ENCODE measurements around the gene CYTH3. TPM values are rescaled to one million over a fixed set of nuclear protein-coding genes. Genes with fewer than 3 reads are reported as not detected.

The CYTH3 gene
- total and polyA plus RNA-seq, 3 donors from 2014 or later, result 49.3 to 82.2 (median 65.5) TPM

GRCh38 chr7:6277476-6277875 lies 5.1 kb upstream of the CYTH3 start:
- 75 to 84% methylated on average over 4 of the region's 4 CpGs for WGBS, 2 donors
- Histone ChIP-seq H3K9me3 (no peaks in the 10 kb centered on the region), H3K36me3 (ENCODE audit: low read depth, missing control alignments) (no peaks in the 10 kb centered on the region), H3K4me3 (no peak overlapping the region), H3K4me1 (peaks cover 9% of the 10 kb centered on the region), H3K27ac (no peak overlapping the region), H3K27me3 (no peaks in the 10 kb centered on the region)
- intact Hi-C loops (cut with DNase I; ENCODE audit: low total_unique reads), result no loop called here
- no peak for DNase-seq
- TF ChIP-seq CTCF (IDR thresholded peaks at IDR 0.05) (no peak), POLR2A (IDR thresholded peaks at IDR 0.05) (no peak)

GRCh38 chr7:6276911-6277408 lies 4.5 kb upstream of the CYTH3 start:
- intact Hi-C loops (cut with DNase I; ENCODE audit: low total_unique reads), result no loop called here
- no peaks in the 10 kb centered on the region for H3K9me3 ChIP-seq
- no peak overlapping the region for H3K4me3 ChIP-seq
- 64 to 74% methylated on average over 9 of the region's 9 CpGs for WGBS, 2 donors
- H3K27me3 ChIP-seq, result no peaks in the 10 kb centered on the region
- no peak overlapping the region for H3K27ac ChIP-seq
- H3K4me1 ChIP-seq, result peaks cover 9% of the 10 kb centered on the region
- no peaks in the 10 kb centered on the region for H3K36me3 ChIP-seq (ENCODE audit: low read depth, missing control alignments)
- no peak for DNase-seq
- no peak for TF ChIP-seq POLR2A (IDR thresholded peaks at IDR 0.05)
- no peak for TF ChIP-seq CTCF (IDR thresholded peaks at IDR 0.05)

GRCh38 chr7:6274743-6275142 lies 2.3 kb upstream of the CYTH3 start:
- Histone ChIP-seq H3K9me3 (no peaks in the 10 kb centered on the region), H3K27ac (no peak overlapping the region), H3K4me1 (peaks cover 19% of the 10 kb centered on the region), H3K4me3 (no peak overlapping the region), H3K36me3 (ENCODE audit: low read depth, missing control alignments) (no peaks in the 10 kb centered on the region), H3K27me3 (no peaks in the 10 kb centered on the region)
- WGBS, 2 donors, result 80 to 89% methylated on average over 2 of the region's 2 CpGs
- TF ChIP-seq CTCF (IDR thresholded peaks at IDR 0.05), result no peak
- no peak for TF ChIP-seq POLR2A (IDR thresholded peaks at IDR 0.05)
- no peak for DNase-seq
- intact Hi-C loops (cut with DNase I; ENCODE audit: low total_unique reads), result no loop called here

- peaks cover 26% of the 10 kb centered on the region for H3K4me1 ChIP-seq
- intact Hi-C loops (cut with DNase I; ENCODE audit: low total_unique reads), result no loop called here
- H3K9me3 ChIP-seq, result no peaks in the 10 kb centered on the region
- DNase-seq, result no peak
- H3K36me3 ChIP-seq (ENCODE audit: low read depth, missing control alignments), result no peaks in the 10 kb centered on the region
- WGBS, 2 donors, result 87 to 90% methylated on average over 11 of the region's 11 CpGs
- H3K27me3 ChIP-seq, result no peaks in the 10 kb centered on the region
- no peak overlapping the region for H3K27ac ChIP-seq
- no peak for TF ChIP-seq CTCF (IDR thresholded peaks at IDR 0.05)
- no peak for TF ChIP-seq POLR2A (IDR thresholded peaks at IDR 0.05)
- no peak overlapping the region for H3K4me3 ChIP-seq
Observed at GRCh38 chr7:6273917-6274630, 1.6 kb upstream of the CYTH3 start.

GRCh38 chr7:6273380-6273837 lies 985 bp upstream of the CYTH3 start:
- Histone ChIP-seq H3K36me3 (ENCODE audit: low read depth, missing control alignments) (no peaks in the 10 kb centered on the region), H3K4me3 (no peak overlapping the region), H3K4me1 (peaks cover 31% of the 10 kb centered on the region), H3K9me3 (no peaks in the 10 kb centered on the region), H3K27me3 (no peaks in the 10 kb centered on the region), H3K27ac (no peak overlapping the region)
- intact Hi-C loops (cut with DNase I; ENCODE audit: low total_unique reads), result no loop called here
- peak; percentile 46 for DNase-seq
- no peak for TF ChIP-seq POLR2A (IDR thresholded peaks at IDR 0.05)
- 52 to 54% methylated on average over 6 of the region's 6 CpGs for WGBS, 2 donors
